HG03175 (cell line): Measurements from ENCODE around the gene RBMX2.
"Not testable (repeated sequence)": the region's sequence is repeated elsewhere in the genome, so short reads cannot be mapped to it uniquely, and the experiment has no call there.

Experiments used
- ATAC-seq: cut with Tn5 transposase; IDR thresholded peaks from one replicate; pipeline ENCODE4 v1.9.1; 2021; ENCODE audit warnings: mild to moderate bottlenecking, moderate library complexity; ENCODE audit not compliant: unreplicated experiment

RBMX2 gene

GRCh38 chrX:130401415-130402207, at the start of gene RBMX2:
Gene RBMX2, plus strand, starts transcription at chrX:130401987. Its CDS starts 46 bp downstream, at chrX:130402033.
- ATAC-seq = peak; percentile 94

- ATAC-seq = not testable (repeated sequence)
These were observed 49.7 kb upstream of the RBMX2 start for GRCh38 chrX:130352050-130352449.

- ATAC-seq = no peak
These were observed 25.7 kb upstream of the RBMX2 start for GRCh38 chrX:130376077-130376476.

GRCh38 chrX:130378024-130378669, 23.6 kb upstream of the RBMX2 start:
- no peak for ATAC-seq

GRCh38 chrX:130385520-130385919, 16.3 kb upstream of the RBMX2 start, which contains the start of gene GPR119:
Gene GPR119, minus strand, starts transcription at chrX:130385674. Its CDS starts 227 bp downstream, at chrX:130385447.
- no peak for ATAC-seq

- no peak for ATAC-seq
These were observed 15.4 kb upstream of the RBMX2 start for GRCh38 chrX:130386408-130386808.

GRCh38 chrX:130393451-130394074, 8.2 kb upstream of the RBMX2 start:
- no peak for ATAC-seq

GRCh38 chrX:130395341-130395740, 6.4 kb upstream of the RBMX2 start:
- ATAC-seq = no peak

GRCh38 chrX:130402208-130402684, 459 bp downstream of the RBMX2 start:
- no peak for ATAC-seq

GRCh38 chrX:130413415-130413814, 11.6 kb downstream of the RBMX2 start:
- no peak for ATAC-seq

GRCh38 chrX:130414800-130415199, 13.0 kb downstream of the RBMX2 start:
- ATAC-seq = no peak

GRCh38 chrX:130415201-130415600, 13.4 kb downstream of the RBMX2 start:
- no peak for ATAC-seq

- no peak for ATAC-seq
These were observed 15.0 kb downstream of the RBMX2 start for GRCh38 chrX:130416785-130417184.

GRCh38 chrX:130418066-130418465, 16.3 kb downstream of the RBMX2 start:
- peak; percentile 32 for ATAC-seq

- peak; percentile 55 for ATAC-seq
These were observed 17.0 kb downstream of the RBMX2 start for GRCh38 chrX:130418740-130419139.

- ATAC-seq = peak; percentile 55
These were observed 17.5 kb downstream of the RBMX2 start for GRCh38 chrX:130419263-130419662.

GRCh38 chrX:130426531-130426930, 24.7 kb downstream of the RBMX2 start:
- ATAC-seq = no peak

- not testable (repeated sequence) for ATAC-seq
These were observed 27.4 kb downstream of the RBMX2 start for GRCh38 chrX:130429236-130429635.

GRCh38 chrX:130435937-130436336, 34.1 kb downstream of the RBMX2 start:
- ATAC-seq = no peak

- ATAC-seq = not testable (repeated sequence)
These were observed 36.2 kb downstream of the RBMX2 start for GRCh38 chrX:130437996-130438395.

- ATAC-seq = no peak
These were observed 42.1 kb downstream of the RBMX2 start for GRCh38 chrX:130443875-130444274.
